ENCODE data around the gene FAM174B. TPM values are rescaled to one million over a fixed set of nuclear protein-coding genes. Genes with fewer than 3 reads are reported as not detected.

The FAM174B gene
- total RNA-seq, 3 donors from 2014 or later (not counting 1 experiment from before 2014, with no cell fraction given) = 0.68 to 2.6 (median 0.88) TPM

DNA sequence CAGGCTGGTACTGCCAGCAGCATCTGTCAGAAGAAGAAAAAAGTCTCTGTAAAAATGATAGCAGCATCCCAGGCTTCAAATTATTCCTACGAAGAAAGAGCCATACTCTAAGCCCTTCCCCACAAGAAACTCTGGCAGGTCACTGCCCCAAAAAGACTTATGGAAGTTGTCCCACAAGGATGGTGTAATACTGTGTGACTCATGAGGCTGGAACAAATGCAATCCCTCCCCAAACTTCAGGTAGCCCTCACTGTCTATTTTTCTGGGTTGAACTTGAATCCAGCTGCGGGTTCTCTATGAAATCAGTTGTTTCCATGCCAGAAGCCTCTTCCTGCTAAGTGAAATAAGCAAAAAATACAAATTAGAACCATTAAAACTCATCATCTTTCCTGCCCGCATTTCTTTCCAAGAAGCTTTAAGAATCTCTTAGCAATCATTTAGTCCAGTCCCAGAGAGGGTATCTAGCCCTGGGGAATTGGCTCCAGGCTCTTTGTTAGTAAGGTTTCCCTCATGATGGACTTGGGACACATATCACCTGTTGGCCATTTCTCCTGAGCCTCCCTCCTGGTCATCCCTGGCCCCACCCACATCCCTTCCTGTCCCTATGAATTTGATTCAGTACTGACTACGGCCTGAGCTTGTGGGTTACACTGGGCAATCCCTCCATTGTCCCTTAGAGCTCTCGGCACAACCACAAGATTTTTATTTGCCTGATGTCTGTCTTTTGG, 51.7 kb downstream of the FAM174B start:
- intact Hi-C loops (cut with micrococcal nuclease) = no loop called here
- no peak overlapping the region for H3K4me3 Mint-ChIP-seq
- TF ChIP-seq, protein P1, sequence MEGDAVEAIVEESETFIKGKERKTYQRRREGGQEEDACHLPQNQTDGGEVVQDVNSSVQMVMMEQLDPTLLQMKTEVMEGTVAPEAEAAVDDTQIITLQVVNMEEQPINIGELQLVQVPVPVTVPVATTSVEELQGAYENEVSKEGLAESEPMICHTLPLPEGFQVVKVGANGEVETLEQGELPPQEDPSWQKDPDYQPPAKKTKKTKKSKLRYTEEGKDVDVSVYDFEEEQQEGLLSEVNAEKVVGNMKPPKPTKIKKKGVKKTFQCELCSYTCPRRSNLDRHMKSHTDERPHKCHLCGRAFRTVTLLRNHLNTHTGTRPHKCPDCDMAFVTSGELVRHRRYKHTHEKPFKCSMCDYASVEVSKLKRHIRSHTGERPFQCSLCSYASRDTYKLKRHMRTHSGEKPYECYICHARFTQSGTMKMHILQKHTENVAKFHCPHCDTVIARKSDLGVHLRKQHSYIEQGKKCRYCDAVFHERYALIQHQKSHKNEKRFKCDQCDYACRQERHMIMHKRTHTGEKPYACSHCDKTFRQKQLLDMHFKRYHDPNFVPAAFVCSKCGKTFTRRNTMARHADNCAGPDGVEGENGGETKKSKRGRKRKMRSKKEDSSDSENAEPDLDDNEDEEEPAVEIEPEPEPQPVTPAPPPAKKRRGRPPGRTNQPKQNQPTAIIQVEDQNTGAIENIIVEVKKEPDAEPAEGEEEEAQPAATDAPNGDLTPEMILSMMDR (IDR thresholded peaks at IDR 0.05) = no peak
- ATAC-seq (no peak), DNase-seq (no peak)
- no peaks in the 10 kb centered on the region for H3K9me3 Mint-ChIP-seq
- H3K36me3 Mint-ChIP-seq = no peaks in the 10 kb centered on the region
- no peak overlapping the region for H3K27ac ChIP-seq (ENCODE audit: low read length)
- H3K36me3 ChIP-seq (ENCODE audit: control insufficient read depth, insufficient read depth, low read length) = no peaks in the 10 kb centered on the region
- H3K27me3 ChIP-seq (ENCODE audit: control insufficient read depth, insufficient read depth, low read length) = no peaks in the 10 kb centered on the region
- peaks cover 6 to 13% of the 10 kb centered on the region in 2 donors for H3K27me3 Mint-ChIP-seq (ENCODE audit: low read depth in 2 of 2)
- no peaks in the 10 kb centered on the region for H3K9me3 ChIP-seq (ENCODE audit: control insufficient read depth, insufficient read depth, low read length)
- WGBS (ENCODE audit: insufficient coverage) = 80% methylated on average over 5 of the region's 5 CpGs
- H3K4me3 ChIP-seq (ENCODE audit: low read length) = no peak overlapping the region
- H3K27ac Mint-ChIP-seq = no peak overlapping the region
- H3K4me1 Mint-ChIP-seq = no peaks in the 10 kb centered on the region
- no peaks in the 10 kb centered on the region for H3K4me1 ChIP-seq (ENCODE audit: control insufficient read depth, insufficient read depth, low read length)

DNA sequence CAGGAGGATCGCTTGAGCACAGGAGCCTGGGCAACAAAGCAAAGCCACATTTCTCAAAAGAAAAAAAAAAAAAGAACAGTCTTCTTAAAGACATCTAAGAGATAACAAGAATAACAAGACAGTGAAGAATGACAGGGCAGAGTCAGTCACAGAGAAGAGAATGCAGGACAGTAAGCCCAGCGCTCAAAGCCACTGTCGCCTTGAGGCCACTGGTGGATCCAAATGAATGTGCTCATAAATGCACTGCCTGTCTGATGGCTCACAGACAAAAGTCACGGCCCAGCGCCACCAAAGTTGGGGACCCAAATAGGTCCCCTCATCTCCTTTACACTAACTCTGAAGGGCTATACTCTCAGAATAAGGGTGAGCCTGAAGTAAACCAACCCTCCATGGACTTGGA, 52.3 kb downstream of the FAM174B start:
- WGBS (ENCODE audit: insufficient coverage) = 93% methylated on average over 4 of the region's 5 CpGs
- Histone ChIP-seq H3K36me3 (ENCODE audit: control insufficient read depth, insufficient read depth, low read length) (no peaks in the 10 kb centered on the region), H3K27me3 (ENCODE audit: control insufficient read depth, insufficient read depth, low read length) (no peaks in the 10 kb centered on the region), H3K27ac (ENCODE audit: low read length) (no peak overlapping the region), H3K4me3 (ENCODE audit: low read length) (no peak overlapping the region), H3K9me3 (ENCODE audit: control insufficient read depth, insufficient read depth, low read length) (no peaks in the 10 kb centered on the region), H3K4me1 (ENCODE audit: control insufficient read depth, insufficient read depth, low read length) (no peaks in the 10 kb centered on the region)
- H3K27me3 Mint-ChIP-seq (ENCODE audit: low read depth in 2 of 2) = peaks cover 6 to 9% of the 10 kb centered on the region in 2 donors
- no peaks in the 10 kb centered on the region for H3K9me3 Mint-ChIP-seq
- no peak for DNase-seq
- H3K4me1 Mint-ChIP-seq = no peaks in the 10 kb centered on the region
- intact Hi-C loops (cut with micrococcal nuclease) = no loop called here
- TF ChIP-seq, protein P1 (IDR thresholded peaks at IDR 0.05) = no peak
- ATAC-seq = no peak
- no peaks in the 10 kb centered on the region for H3K36me3 Mint-ChIP-seq
- H3K4me3 Mint-ChIP-seq = no peak overlapping the region
- no peak overlapping the region for H3K27ac Mint-ChIP-seq

DNA sequence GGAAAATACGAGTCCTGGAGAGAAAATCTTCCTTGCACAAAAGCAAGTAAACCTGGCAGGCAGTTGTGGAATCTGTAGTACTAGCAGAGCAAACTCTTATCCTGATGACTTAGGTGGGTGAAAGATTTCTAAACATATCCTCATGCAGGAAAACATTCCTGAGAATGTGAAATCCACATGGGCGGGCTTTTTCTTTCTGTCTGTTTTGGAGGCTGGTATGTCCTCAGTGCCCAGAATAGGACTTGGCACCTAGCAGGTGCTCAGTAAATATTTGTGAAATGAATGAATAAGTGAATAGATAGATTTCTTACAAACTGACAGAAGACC, 53.3 kb downstream of the FAM174B start:
- Histone ChIP-seq H3K27me3 (ENCODE audit: control insufficient read depth, insufficient read depth, low read length) (no peaks in the 10 kb centered on the region), H3K9me3 (ENCODE audit: control insufficient read depth, insufficient read depth, low read length) (no peaks in the 10 kb centered on the region), H3K36me3 (ENCODE audit: control insufficient read depth, insufficient read depth, low read length) (no peaks in the 10 kb centered on the region), H3K27ac (ENCODE audit: low read length) (no peak overlapping the region), H3K4me1 (ENCODE audit: control insufficient read depth, insufficient read depth, low read length) (no peaks in the 10 kb centered on the region), H3K4me3 (ENCODE audit: low read length) (no peak overlapping the region)
- ATAC-seq = no peak
- DNase-seq = no peak
- Mint-ChIP-seq H3K4me1 (no peaks in the 10 kb centered on the region), H3K27ac (no peak overlapping the region), H3K27me3 (ENCODE audit: low read depth in 2 of 2) (peaks cover 6 to 7% of the 10 kb centered on the region in 2 donors), H3K9me3 (no peaks in the 10 kb centered on the region), H3K4me3 (no peak overlapping the region), H3K36me3 (no peaks in the 10 kb centered on the region)
- TF ChIP-seq, protein P1 (IDR thresholded peaks at IDR 0.05) = no peak
- intact Hi-C loops (cut with micrococcal nuclease) = no loop called here
- 65% methylated on average over 2 of the region's 2 CpGs for WGBS (ENCODE audit: insufficient coverage)

Data from natural killer cell (primary cell).